Measurements from ENCODE around the gene RASSF4. TPM values are rescaled to one million over a fixed set of nuclear protein-coding genes. Genes with fewer than 3 reads are reported as not detected.

The RASSF4 gene
- total and polyA plus RNA-seq, 9 of the 15 experiments (the other 6 are each of a cell fraction or from before 2014, with no cell fraction given), result 0.01 to 0.62 (median 0.11) TPM; not detected in 3

- no peak for TF ChIP-seq THRA (IDR thresholded peaks at IDR 0.05)
- no peak for TF ChIP-seq SIN3A (IDR thresholded peaks at IDR 0.05; ENCODE audit: borderline replicate concordance in 2 of 2, control insufficient read depth in 1 of 2, low read depth in 2 of 2, low read length in 2 of 2)
- no peak for TF ChIP-seq KLF1 (tag; IDR thresholded peaks at IDR 0.05)
- peak; percentile 35; the same call in 1 of the 2 replicates for TF ChIP-seq MTA2 (IDR thresholded peaks at IDR 0.05; ENCODE audit: low read depth)
- peak; percentile 76 for TF ChIP-seq TAL1 (IDR thresholded peaks at IDR 0.05)
Observed at GRCh38 chr10:44985175-44985681, 25.6 kb downstream of the RASSF4 start (continued).

DNA sequence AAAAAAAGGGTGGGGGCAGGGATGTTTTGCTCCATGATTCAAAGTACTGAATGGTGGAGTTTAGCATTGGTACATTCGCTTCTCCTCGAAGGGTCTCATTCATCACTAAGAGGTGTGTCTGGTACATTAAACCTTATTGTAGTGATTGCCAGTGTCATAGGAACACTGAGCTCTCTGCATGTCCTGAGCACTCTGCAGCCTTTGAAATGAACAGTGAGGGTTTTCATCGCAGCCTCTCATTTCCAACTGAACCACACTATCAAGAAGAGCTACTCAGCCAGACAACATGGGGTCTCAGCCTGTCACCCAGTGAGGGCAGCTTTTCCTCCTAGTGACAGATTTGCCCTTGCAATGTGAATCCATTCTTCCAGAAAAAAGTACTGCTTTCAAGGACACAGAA is 26.6 kb downstream of the RASSF4 start:
- H4K20me1 ChIP-seq (replicated peaks; ENCODE audit: control insufficient read depth, insufficient read depth, low read length), result 0 out of 2 replicates have a peak, but pooled peaks cover 3% of the 10 kb centered on the region
- no peak overlapping the region for H2AFZ ChIP-seq (ENCODE audit: low read depth, low read length)
- ATAC-seq (no peak), DNase-seq (ENCODE audit: extremely low read depth in 1 of 4, low spot score in 3 of 4) (no peak), FAIRE-seq (peak; percentile 15)
- no peak for TF ChIP-seq SIX5 (IDR thresholded peaks at IDR 0.05; ENCODE audit: borderline replicate concordance in 1 of 2, insufficient read depth in 1 of 2, low read depth in 1 of 2, low read length in 2 of 2)
- in situ Hi-C loops (cut with MboI) (no loop called here), intact Hi-C loops (cut with micrococcal nuclease) (no loop called here)
- H3K79me2 ChIP-seq (ENCODE audit: control insufficient read depth, insufficient read depth, low read length), result no peaks in the 10 kb centered on the region
- no peaks in the 10 kb centered on the region for H3K9me1 ChIP-seq (ENCODE audit: control insufficient read depth, insufficient read depth, low read length)
- CTCF ChIA-PET (ENCODE audit: low intra/inter-chr PET ratio), result no interaction called here
- no peak overlapping the region for H3K27ac ChIP-seq (ENCODE audit: extremely low read depth, low read depth, low read length)
- WGBS (ENCODE audit: insufficient coverage, low coverage, missing lambda C conversion rate), result 14% methylated on average over 3 of the region's 3 CpGs
- H3K4me3 ChIP-seq, result no peak overlapping the region
- no peaks in the 10 kb centered on the region for H3K36me3 ChIP-seq (ENCODE audit: control insufficient read depth, insufficient read depth, low read length)
- no peak overlapping the region; the same call in 1 of the 2 replicates for H3K4me2 ChIP-seq (ENCODE audit: insufficient read depth, low read length)
- no peaks in the 10 kb centered on the region for H3K9me3 ChIP-seq (replicated peaks; ENCODE audit: control insufficient read depth, insufficient read depth, low read depth, low read length)
- POLR2A ChIA-PET, result interaction anchor here (0.7 to 0.8 kb wide), 2 partner anchors 9 to 49 kb away, joined by 3 read pairs; no protein-coding TSS in a partner anchor
- no peak overlapping the region for H3K9ac ChIP-seq (ENCODE audit: insufficient read depth in 1 of 2, low read depth in 2 of 2, low read length in 2 of 2)
- no TSS peak for BruUV-seq (replicated peaks)
- peaks cover 14 to 45% of the 10 kb centered on the region in 2 experiments for H3K27me3 ChIP-seq (ENCODE audit: control insufficient read depth in 2 of 2, insufficient read depth in 2 of 2, low read length in 2 of 2)
- peaks cover 12 to 26% of the 10 kb centered on the region in 2 experiments for H3K4me1 ChIP-seq (replicated peaks in 1 of 2; ENCODE audit: control insufficient read depth in 2 of 2, insufficient read depth in 2 of 2, low read length in 2 of 2)
